GM19035 (cell line): Measurements from ENCODE around the gene GAL3ST2.
"Not testable (repeated sequence)": the region's sequence is repeated elsewhere in the genome, so short reads cannot be mapped to it uniquely, and the experiment has no call there.

ENCODE experiments used
- ATAC-seq: cut with Tn5 transposase; IDR thresholded peaks from one replicate; pipeline ENCODE4 v1.9.1; 2021; ENCODE audit not compliant: unreplicated experiment

The GAL3ST2 gene

GRCh38 chr2:241817821-241818215, 41.2 kb downstream of the GAL3ST2 start:
- ATAC-seq: not testable (repeated sequence)

- ATAC-seq: no peak
Observed at GRCh38 chr2:241818229-241818942, 41.8 kb downstream of the GAL3ST2 start.

- no peak for ATAC-seq
Observed at GRCh38 chr2:241818943-241819270, 42.3 kb downstream of the GAL3ST2 start.

DNA sequence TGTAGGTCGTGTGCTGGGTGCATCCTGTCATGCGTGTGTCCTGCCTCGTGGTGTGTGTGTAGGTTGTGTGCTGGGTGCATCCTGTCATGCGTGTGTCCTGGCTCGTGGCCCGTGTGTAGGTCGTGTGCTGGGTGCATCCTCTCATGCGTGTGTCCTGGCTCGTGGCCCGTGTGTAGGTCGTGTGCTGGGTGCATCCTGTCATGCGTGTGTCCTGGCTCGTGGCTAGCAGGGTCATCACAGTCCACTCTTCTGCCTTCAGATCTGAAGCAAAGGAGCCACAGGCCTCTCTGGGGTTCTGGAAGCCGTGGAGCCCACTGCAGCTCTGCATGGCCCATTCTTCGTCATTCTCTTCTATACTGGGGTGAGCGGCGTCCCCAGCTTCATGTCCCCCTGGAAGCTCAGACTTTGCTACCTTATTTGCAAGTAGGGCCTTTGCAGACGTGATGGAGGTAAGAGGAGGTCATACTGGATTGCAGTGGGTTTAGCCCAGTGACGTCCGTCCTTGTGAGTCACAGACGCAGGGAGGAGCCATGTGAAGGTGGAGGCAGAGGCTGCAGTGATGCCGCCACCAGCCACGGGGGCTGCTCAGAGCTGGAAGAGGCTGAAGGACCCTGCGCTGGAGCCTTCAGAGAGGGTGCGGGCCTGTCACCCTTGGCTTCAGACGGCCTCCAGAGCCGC, 43.5 kb downstream of the GAL3ST2 start:
- ATAC-seq: not testable (repeated sequence)

GRCh38 chr2:241820625-241821384, 44.2 kb downstream of the GAL3ST2 start:
- ATAC-seq: no peak

DNA sequence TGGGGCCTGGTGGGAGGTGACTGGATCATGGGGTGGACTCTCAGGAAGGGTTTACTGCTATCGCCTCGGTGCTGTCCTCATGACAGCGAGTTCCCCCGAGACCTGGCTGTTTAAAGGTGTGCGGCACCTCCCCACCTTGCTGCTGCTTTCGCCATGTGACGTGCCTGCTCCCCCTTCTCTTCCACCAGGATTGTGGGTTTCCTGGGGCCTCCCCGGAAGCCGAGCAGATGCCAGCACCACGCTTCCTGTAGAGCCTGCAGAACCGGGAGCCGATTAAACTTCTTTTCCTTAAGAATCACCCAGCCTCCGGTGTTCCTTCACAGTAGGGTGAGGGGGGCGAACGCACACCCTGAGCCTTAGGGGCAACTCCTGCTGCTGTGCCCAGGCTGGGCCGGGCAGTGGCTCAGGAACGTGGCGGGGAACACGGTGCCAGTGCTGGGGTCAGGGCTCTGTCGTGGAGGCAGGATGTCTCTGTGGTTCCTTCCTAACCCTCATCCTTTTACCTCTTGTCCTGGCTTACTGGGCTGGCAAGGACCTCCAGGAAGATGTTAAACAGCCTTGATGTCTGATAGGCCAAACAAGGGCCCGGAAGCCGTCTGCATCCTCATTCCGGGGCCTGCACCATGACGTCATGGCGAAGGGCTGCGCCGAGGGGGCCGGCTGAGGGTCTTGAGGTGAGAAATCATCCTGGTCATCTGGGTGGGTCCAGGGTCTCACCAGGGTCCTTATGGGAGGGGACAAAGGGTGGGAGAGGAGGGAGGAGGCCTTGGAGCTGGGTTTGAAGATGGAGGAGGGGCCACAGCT, 45.0 kb downstream of the GAL3ST2 start:
- ATAC-seq: no peak

- ATAC-seq: no peak
Observed at GRCh38 chr2:241822264-241822623, 45.6 kb downstream of the GAL3ST2 start.

GRCh38 chr2:241823531-241824437, 47.2 kb downstream of the GAL3ST2 start:
- ATAC-seq: not testable (repeated sequence)

- no peak for ATAC-seq
Observed at GRCh38 chr2:241827394-241827793, 50.8 kb downstream of the GAL3ST2 start.

DNA sequence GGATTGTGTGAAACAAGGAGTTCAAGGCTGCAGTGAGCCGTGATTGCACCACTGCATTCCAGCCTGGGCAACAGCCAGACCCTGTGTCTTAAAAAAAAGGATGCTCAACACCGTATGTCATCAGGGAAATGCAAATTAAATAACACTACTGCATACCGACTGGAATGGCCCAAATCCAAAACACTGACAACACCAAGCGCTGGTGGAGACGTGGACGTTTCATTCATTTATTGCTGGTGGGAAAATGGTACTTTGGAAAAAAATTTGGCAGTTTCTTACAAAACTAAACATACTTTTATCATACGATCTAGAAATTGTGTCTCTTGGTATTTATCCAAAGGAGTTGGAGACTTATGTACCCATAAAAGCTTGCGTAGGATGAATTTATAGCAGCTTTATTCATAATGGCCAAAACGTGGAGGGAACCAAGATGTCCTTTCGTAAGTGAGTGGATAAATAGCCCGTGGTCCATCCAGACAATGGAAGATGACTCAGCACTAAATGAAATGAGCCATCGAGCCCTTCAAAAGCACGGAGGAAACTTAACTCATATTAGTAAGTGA, 56.6 kb downstream of the GAL3ST2 start:
- no peak for ATAC-seq

GRCh38 chr2:241833756-241834526, 57.3 kb downstream of the GAL3ST2 start:
- ATAC-seq: not testable (repeated sequence)

DNA sequence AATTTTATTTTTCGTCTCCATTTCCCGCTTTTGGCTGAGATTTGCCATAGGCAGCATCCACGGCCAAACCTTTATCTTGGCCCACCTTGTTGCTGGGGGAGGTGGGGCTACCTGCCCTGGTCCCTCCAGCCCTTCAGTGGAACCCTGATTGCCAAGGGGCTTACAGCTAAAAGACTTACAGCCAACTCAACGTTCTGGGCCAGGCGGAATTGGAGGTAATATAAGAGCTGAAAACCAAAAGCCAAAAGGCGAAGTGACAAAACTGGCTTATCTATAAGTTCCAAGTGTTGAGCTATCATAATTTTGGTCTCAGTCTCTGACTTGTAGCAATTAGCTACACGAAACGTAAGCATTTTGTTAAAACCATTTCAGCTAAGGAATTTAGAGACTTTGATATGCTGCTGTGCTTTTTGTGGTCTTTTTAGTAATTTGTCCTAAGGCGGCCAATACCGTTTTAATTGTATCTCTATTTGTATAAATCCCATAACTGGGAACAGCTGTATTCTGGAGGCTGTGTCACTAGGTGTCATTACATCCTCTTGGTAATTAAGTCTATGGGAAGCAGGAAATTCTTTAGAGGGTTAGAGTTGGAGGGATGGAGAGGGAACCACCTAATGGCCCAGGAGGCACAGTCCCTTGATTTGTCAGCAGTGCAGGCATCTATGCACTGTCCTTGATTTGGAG, 58.0 kb downstream of the GAL3ST2 start:
- no peak for ATAC-seq

GRCh38 chr2:241835611-241836010, 59.0 kb downstream of the GAL3ST2 start:
- no peak for ATAC-seq

DNA sequence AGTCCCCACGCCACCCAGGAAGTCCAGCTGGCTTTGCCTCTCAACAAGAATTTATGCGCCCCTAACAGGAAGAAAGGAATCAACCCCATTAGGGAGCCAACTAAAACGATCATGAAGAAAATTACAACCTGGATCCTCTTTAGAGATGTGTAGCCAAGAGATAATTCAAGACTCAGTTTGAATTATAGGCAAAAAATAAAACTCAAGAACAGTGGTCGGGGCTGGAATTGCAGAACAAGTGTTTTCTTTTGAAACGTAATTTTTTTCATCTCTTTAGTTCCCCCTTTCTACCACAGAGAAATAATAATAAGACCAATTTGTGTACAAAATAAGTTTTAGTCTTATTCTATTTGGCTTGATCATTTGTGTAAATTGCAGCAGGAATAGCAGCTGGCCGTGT, 59.7 kb downstream of the GAL3ST2 start:
- no peak for ATAC-seq

DNA sequence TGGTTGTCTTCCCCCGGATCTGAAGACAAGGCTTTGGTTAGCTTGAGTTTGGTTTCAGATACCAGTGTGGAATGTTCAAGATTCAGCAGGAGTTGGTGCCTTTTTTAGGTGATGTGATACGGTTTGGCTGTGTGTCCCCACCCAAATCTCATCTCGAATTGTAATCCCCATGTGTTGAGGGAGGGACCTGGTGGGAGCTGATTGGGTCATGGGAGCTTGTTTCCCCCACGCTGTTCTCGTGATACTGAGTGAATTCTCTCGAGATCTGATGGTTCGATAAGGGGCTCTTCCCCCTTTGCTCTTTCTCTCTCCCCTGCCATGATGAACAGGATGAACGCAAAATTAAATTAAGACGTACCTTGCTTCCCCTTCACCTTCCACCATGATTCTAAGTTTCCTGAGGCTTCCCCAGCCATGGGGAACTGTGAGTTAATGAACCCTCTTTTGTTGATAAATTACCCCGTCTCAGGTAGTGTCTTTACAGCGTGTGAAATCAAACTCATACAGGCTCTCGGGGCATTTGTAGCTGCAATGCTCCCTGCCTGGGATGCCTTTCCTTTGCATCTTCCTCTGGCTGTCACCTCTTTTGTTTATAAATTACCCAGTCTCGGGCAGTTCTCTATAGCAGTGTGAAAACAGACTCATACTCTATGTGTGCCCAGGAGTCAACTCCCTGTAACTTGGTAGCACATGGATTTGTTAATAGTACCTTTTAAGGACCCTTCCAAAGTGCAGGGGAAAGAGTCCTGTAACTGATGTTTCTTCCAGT, 60.8 kb downstream of the GAL3ST2 start:
- ATAC-seq: no peak

- no peak for ATAC-seq
Observed at GRCh38 chr2:241841181-241842066, 64.8 kb downstream of the GAL3ST2 start.

DNA sequence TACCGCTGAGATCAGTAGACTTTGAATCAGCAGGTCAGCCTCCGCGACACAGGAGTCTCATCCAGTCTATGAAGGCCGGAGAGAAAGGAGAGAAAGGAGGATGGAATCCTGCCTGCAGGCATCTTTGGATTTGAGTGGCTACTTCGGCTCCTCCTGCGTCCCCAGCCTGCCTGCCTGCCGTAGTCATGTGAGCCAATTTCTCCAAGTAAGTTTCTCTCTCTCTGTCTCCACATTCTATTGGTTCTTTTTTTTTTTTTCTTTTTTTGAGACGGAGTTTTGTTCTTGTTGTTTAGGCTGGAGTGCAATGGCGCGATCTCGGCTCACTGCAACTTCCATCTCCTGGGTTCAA, 65.4 kb downstream of the GAL3ST2 start:
- no peak for ATAC-seq
